H54 (cell line): ENCODE measurements around the gene KRT32.

ENCODE experiments used
- DNase-seq: peaks from one replicate; pipeline ENCODE4 v3.0.0; 2011; ENCODE audit warnings: low spot score, mixed read lengths; ENCODE audit not compliant: insufficient read length
- FAIRE-seq: peaks from 3 replicates; lab custom pipeline; 2011; peaks lifted over from hg19 to GRCh38; lab: Jason Lieb, UNC
- POLR2A ChIP-seq: IDR thresholded peaks from 2 replicates; pipeline ENCODE4 v1.6.1; 2011; ENCODE audit warnings: low read depth, mild to moderate bottlenecking, low read length

The KRT32 gene

GRCh38 chr17:41504246-41504977, 37.2 kb upstream of the KRT32 start:
- TF ChIP-seq POLR2A = no peak
- DNase-seq (no peak), FAIRE-seq (no peak)

- no peak for DNase-seq
- no peak for TF ChIP-seq POLR2A
- FAIRE-seq = no peak
These were observed 36.0 kb upstream of the KRT32 start for GRCh38 chr17:41503202-41503601.

GRCh38 chr17:41500131-41500911, 33.1 kb upstream of the KRT32 start:
- no peak for TF ChIP-seq POLR2A
- FAIRE-seq (no peak), DNase-seq (peak; percentile 85)

- no peak for DNase-seq
- TF ChIP-seq POLR2A = no peak
- no peak for FAIRE-seq
These were observed 32.5 kb upstream of the KRT32 start for GRCh38 chr17:41499714-41500113.

GRCh38 chr17:41498276-41498675, 31.1 kb upstream of the KRT32 start:
- FAIRE-seq = no peak
- TF ChIP-seq POLR2A = no peak

GRCh38 chr17:41496803-41497484, 29.8 kb upstream of the KRT32 start:
- DNase-seq = peak; percentile 91
- FAIRE-seq = no peak
- peak; percentile 54 for TF ChIP-seq POLR2A

More at GRCh38 chr17:41498276-41498675, 31.1 kb upstream of the KRT32 start:
- DNase-seq = no peak

GRCh38 chr17:41494524-41494923, 27.3 kb upstream of the KRT32 start:
- TF ChIP-seq POLR2A = no peak
- no peak for FAIRE-seq

GRCh38 chr17:41492771-41493170, 25.6 kb upstream of the KRT32 start:
- DNase-seq (no peak), FAIRE-seq (no peak)
- TF ChIP-seq POLR2A = no peak

More at GRCh38 chr17:41494524-41494923, 27.3 kb upstream of the KRT32 start:
- peak; percentile 31 for DNase-seq

GRCh38 chr17:41492351-41492750, 25.2 kb upstream of the KRT32 start:
- FAIRE-seq (no peak), DNase-seq (no peak)
- TF ChIP-seq POLR2A = no peak

GRCh38 chr17:41491476-41491875, 24.3 kb upstream of the KRT32 start:
- DNase-seq (no peak), FAIRE-seq (no peak)
- TF ChIP-seq POLR2A = no peak

- FAIRE-seq = no peak
- no peak for TF ChIP-seq POLR2A
- no peak for DNase-seq
These were observed 23.1 kb upstream of the KRT32 start for GRCh38 chr17:41490000-41490990.

- no peak for TF ChIP-seq POLR2A
- FAIRE-seq = no peak
These were observed 22.3 kb upstream of the KRT32 start, which contains the start of gene KRT36 for GRCh38 chr17:41489531-41489930. KRT36 (minus strand) TSS chr17:41489910; CDS start chr17:41489864, 46 bp downstream.

More at GRCh38 chr17:41489531-41489930, 22.3 kb upstream of the KRT32 start, which contains the start of gene KRT36:
- DNase-seq = no peak
